Pancreas (tissue), 10 donors: ENCODE data around the gene PYY. TPM values are rescaled to one million over a fixed set of nuclear protein-coding genes. Genes with fewer than 3 reads are reported as not detected.

Experiments
- ATAC-seq, 4 donors: fragments of 200-7000 bp; cut with Tn5 transposase; one replicate each; pipeline versions ENCODE4 v1.8.0 to v1.9.1; 2020; ENCODE audit warnings: mild to moderate bottlenecking in 4 of 4, moderate library complexity in 4 of 4
- DNase-seq, 6 donors: peaks; one replicate each; pipeline ENCODE4 v3.0.0-alpha.2; 2020
- FAIRE-seq: peaks from 2 replicates; lab custom pipeline; 2012; peaks lifted over from hg19 to GRCh38; lab: Jason Lieb, UNC
- H3K27ac ChIP-seq, 4 donors: fragments of 200-600 bp; sonication (generic); 1 replicate in 3 of 4; 2 replicates in 1 of 4; pipeline versions ENCODE4 v1.5.0 to v1.8.0; 2020
- H3K27me3 ChIP-seq, 4 donors: fragments of 200-600 bp; one replicate each; pipeline ENCODE4 v1.8.0; 2021
- H3K36me3 ChIP-seq, 3 donors: fragments of 200-600 bp; sonication (generic) in 1 of 3; one replicate each; pipeline versions ENCODE4 v1.5.0 to v1.8.0; 2020 to 2021
- H3K4me1 ChIP-seq, 3 donors: fragments of 200-600 bp; one replicate each; pipeline ENCODE4 v1.8.0; 2021
- H3K4me3 ChIP-seq, 4 donors: fragments of 200-600 bp; sonication (generic) in 2 of 4; one replicate each; pipeline versions ENCODE4 v1.5.0 to v1.8.0; 2020 to 2021
- H3K9me3 ChIP-seq, 4 donors: fragments of 200-600 bp; one replicate each; pipeline ENCODE4 v1.8.0; 2021
- CTCF ChIP-seq, 4 donors: fragments of 200-600 bp; sonication (generic) in 3 of 4; IDR thresholded peaks; one replicate each; pipeline versions ENCODE4 v1.5.0 to v1.8.0; 2021; ENCODE audit warnings: antibody characterized with exemption in 4 of 4
- WGBS, 2 donors: extraction: QIAGEN DNeasy Blood & Tissue Kit; methylation state at CpG; one replicate each; pipeline ENCODE4 v1.1.7; 2013; 5-methylcytosine and 5-hydroxymethylcytosine counted together
- intact Hi-C, 3 donors: fragments of 100-400 bp; cut with DNase I; formaldehyde crosslinking; loops; one replicate each; pipeline versions ENCODE4 v1.11.1 to v1.14.2; 2022
- polyA plus RNA-seq, 2 donors: library from polyadenylated mRNA; stranded (reverse); fragments of 200-250 nt; gene quantifications; one replicate each; pipeline ENCODE4 v1.2.3, GENCODE V29; 2013
- total RNA-seq, 6 donors: library from RNA; stranded (reverse); fragmentation: NEBNext Ultra II Directional in 4 of 6; extraction: Animal tissue kit (Norgen Biotek cat#: 25700) in 4 of 6; gene quantifications; one replicate each; pipeline versions ENCODE4 v1.2.1 to v1.2.4, GENCODE V29; 2021 to 2023
- donor health status: healthy with polysubstance abuse.
- donor health status: DM: no; HTN: no; CAD: no; lungs with moderate emphysema.
- donor health status: DM: no; HTN: no; CAD: no.
- donor health status: control.
- donor health status: control.
- donor health status: Bipolar disorder and iron deficiency.
- donor health status: DM: yes; HTN: yes; CAD: no.
- donor health status: DM: no; HTN: no; CAD: no.
- donor health status: DM: no; HTN: no; CAD: no.
- donor health status: DM: yes; HTN: yes; CAD: no.

Gene PYY
- total and polyA plus RNA-seq, 8 donors, result 0.35 to 1.1 (median 0.57) TPM; not detected in 4

GRCh38 chr17:43905985-43906852 is 47.5 kb downstream of the PYY start:
- peak; percentile 64 to 90 (median 76) for DNase-seq
- Histone ChIP-seq H3K4me3 (peak overlapping the region in 2 of 4 donors; percentile 57 to 59), H3K9me3 (no peaks in the 10 kb centered on the region), H3K27me3 (no peaks in the 10 kb centered on the region), H3K36me3 (no peaks in the 10 kb centered on the region), H3K27ac (no peak overlapping the region), H3K4me1 (peaks cover 0 to 7% (median 0%) of the 10 kb centered on the region in 3 donors)
- 2 to 5% methylated on average over 37 of the region's 37 CpGs for WGBS, 2 donors
- TF ChIP-seq CTCF (IDR thresholded peaks at IDR 0.05), result no peak
- peak; percentile 72 to 80 (median 76) for ATAC-seq
- intact Hi-C loops, result no loop called here
- FAIRE-seq, result no peak

GRCh38 chr17:43905400-43905984 is 48.2 kb downstream of the PYY start:
- FAIRE-seq, result no peak
- WGBS, 2 donors, result 34 to 48% methylated on average over 3 of the region's 3 CpGs
- Histone ChIP-seq H3K9me3 (no peaks in the 10 kb centered on the region), H3K4me1 (peaks cover 0 to 7% (median 0%) of the 10 kb centered on the region in 3 donors), H3K27me3 (no peaks in the 10 kb centered on the region), H3K36me3 (no peaks in the 10 kb centered on the region), H3K27ac (no peak overlapping the region), H3K4me3 (no peak overlapping the region)
- no peak for TF ChIP-seq CTCF (IDR thresholded peaks at IDR 0.05)
- no peak for ATAC-seq
- no peak for DNase-seq
- intact Hi-C loops, result no loop called here

Other genes with a start within 250 kb of the PYY start
- gene SOST, start 195.1 kb downstream of the PYY start, total RNA-seq, result not detected
- not detected for gene SOST, start 195.1 kb downstream of the PYY start, polyA plus RNA-seq
- 10 to 100 TPM; 29.4 to 45.9 (median 40.7) TPM for gene DUSP3, start 175.0 kb downstream of the PYY start, total RNA-seq
- 10 to 100 TPM; 38.4 to 52.3 TPM for gene DUSP3, start 175.0 kb downstream of the PYY start, polyA plus RNA-seq
- under 1 TPM in 1 of 6 donors, not detected in 5; 0.06 TPM for gene CFAP97D1, start 173.5 kb downstream of the PYY start, total RNA-seq
- gene CFAP97D1, start 173.5 kb downstream of the PYY start, polyA plus RNA-seq, result not detected
- 1 to 10 TPM; 3.4 to 7.0 (median 4.9) TPM for gene MPP3, start 120.8 kb downstream of the PYY start, total RNA-seq
- 10 to 100 TPM; 15.5 to 42.5 TPM for gene MPP3, start 120.8 kb downstream of the PYY start, polyA plus RNA-seq
- under 1 TPM; 0.09 to 0.69 (median 0.37) TPM for gene CD300LG, start 106.8 kb downstream of the PYY start, total RNA-seq
- 1 to 10 TPM in 1 of 2 donors, under 1 TPM in 1; 0.47 to 4.3 TPM for gene CD300LG, start 106.8 kb downstream of the PYY start, polyA plus RNA-seq
- gene MPP2, start 46.4 kb downstream of the PYY start, total RNA-seq, result 1 to 10 TPM; 1.0 to 2.9 (median 2.1) TPM
- 1 to 10 TPM; 1.9 to 6.6 TPM for gene MPP2, start 46.4 kb downstream of the PYY start, polyA plus RNA-seq
- gene PPY, start 11.5 kb downstream of the PYY start, total RNA-seq, result 10 to 100 TPM in 4 of 6 donors, 1 to 10 TPM in 2; 7.2 to 46.0 (median 22.7) TPM
- 100 to 1,000 TPM in 1 of 2 donors, 10 to 100 TPM in 1; 57.7 to 392 TPM for gene PPY, start 11.5 kb downstream of the PYY start, polyA plus RNA-seq
- gene NAGS, start 50.7 kb upstream of the PYY start, total RNA-seq, result 1 to 10 TPM in 1 of 6 donors, under 1 TPM in 5; 0.09 to 1.1 (median 0.48) TPM
- gene NAGS, start 50.7 kb upstream of the PYY start, polyA plus RNA-seq, result 1 to 10 TPM in 1 of 2 donors, under 1 TPM in 1; 0.38 to 1.8 TPM
- gene TMEM101, start 61.0 kb upstream of the PYY start, total RNA-seq, result 10 to 100 TPM; 14.4 to 22.7 (median 20.3) TPM
- 10 to 100 TPM; 16.4 to 20.2 TPM for gene TMEM101, start 61.0 kb upstream of the PYY start, polyA plus RNA-seq
- gene LSM12, start 112.7 kb upstream of the PYY start, total RNA-seq, result 10 to 100 TPM; 19.0 to 29.6 (median 25.7) TPM
- 10 to 100 TPM; 14.5 to 21.3 TPM for gene LSM12, start 112.7 kb upstream of the PYY start, polyA plus RNA-seq
- gene G6PC3, start 116.8 kb upstream of the PYY start, total RNA-seq, result 10 to 100 TPM in 5 of 6 donors, 1 to 10 TPM in 1; 9.1 to 28.0 (median 24.0) TPM
- gene G6PC3, start 116.8 kb upstream of the PYY start, polyA plus RNA-seq, result 10 to 100 TPM; 48.3 to 54.2 TPM
- gene HDAC5, start 169.7 kb upstream of the PYY start, total RNA-seq, result 10 to 100 TPM; 10.9 to 32.1 (median 16.1) TPM
- 10 to 100 TPM; 25.8 to 38.1 TPM for gene HDAC5, start 169.7 kb upstream of the PYY start, polyA plus RNA-seq
- gene HROB, start 188.0 kb upstream of the PYY start, total RNA-seq, result under 1 TPM; 0.09 to 0.97 (median 0.45) TPM
- gene HROB, start 188.0 kb upstream of the PYY start, polyA plus RNA-seq, result under 1 TPM; 0.27 to 0.40 TPM
- gene ASB16, start 216.8 kb upstream of the PYY start, total RNA-seq, result 1 to 10 TPM; 1.1 to 3.9 (median 2.3) TPM
- gene ASB16, start 216.8 kb upstream of the PYY start, polyA plus RNA-seq, result 1 to 10 TPM; 1.9 to 2.9 TPM
- 10 to 100 TPM; 10.4 to 24.6 (median 14.8) TPM for gene TMUB2, start 233.0 kb upstream of the PYY start, total RNA-seq
- gene TMUB2, start 233.0 kb upstream of the PYY start, polyA plus RNA-seq, result 10 to 100 TPM; 42.2 to 50.9 TPM
- gene ATXN7L3, start 245.9 kb upstream of the PYY start, total RNA-seq, result 10 to 100 TPM; 21.1 to 38.0 (median 24.5) TPM
- gene ATXN7L3, start 245.9 kb upstream of the PYY start, polyA plus RNA-seq, result 10 to 100 TPM; 29.8 to 32.0 TPM